Fibroblast of upper back skin (primary cell): ENCODE results near the gene ADIRF.
"Not testable (repeated sequence)": the region's sequence is repeated elsewhere in the genome, so short reads cannot be mapped to it uniquely, and the experiment has no call there.

Experiments
- DNase-seq: peaks from one replicate; pipeline ENCODE4 v3.0.0-alpha.2; 2013

Gene ADIRF

GRCh38 chr10:86968271-86968993, at the start of gene ADIRF:
ADIRF (plus strand) TSS chr10:86968482; CDS start chr10:86968545, 63 bp downstream.
- DNase-seq: no peak

GRCh38 chr10:86922553-86922961, 45.7 kb upstream of the ADIRF start:
- no peak for DNase-seq

- no peak for DNase-seq
Observed at GRCh38 chr10:86929468-86930380, 38.6 kb upstream of the ADIRF start.

DNA sequence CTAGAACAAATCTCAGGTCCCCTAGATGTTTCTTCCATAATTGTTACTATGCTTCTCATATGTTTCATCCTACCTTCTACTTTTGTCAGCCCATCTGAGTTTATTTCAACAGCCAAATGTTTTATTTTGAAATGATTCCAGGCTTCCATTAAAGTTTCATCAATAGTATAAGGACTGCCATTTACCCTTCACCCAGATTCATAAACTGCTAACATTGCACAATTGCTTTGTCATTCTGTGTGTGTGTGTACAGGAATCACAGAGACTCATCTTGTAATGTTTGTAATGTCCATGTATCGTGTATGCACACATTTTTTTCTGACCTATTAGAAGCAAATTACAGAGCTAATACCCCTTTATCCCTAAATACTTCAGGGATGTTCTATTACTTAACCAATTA, 36.4 kb upstream of the ADIRF start:
- DNase-seq: peak; percentile 30

- DNase-seq: no peak
Observed at GRCh38 chr10:86932674-86933073, 35.6 kb upstream of the ADIRF start.

- not testable (repeated sequence) for DNase-seq
Observed at GRCh38 chr10:86934162-86934711, 34.0 kb upstream of the ADIRF start.

DNA sequence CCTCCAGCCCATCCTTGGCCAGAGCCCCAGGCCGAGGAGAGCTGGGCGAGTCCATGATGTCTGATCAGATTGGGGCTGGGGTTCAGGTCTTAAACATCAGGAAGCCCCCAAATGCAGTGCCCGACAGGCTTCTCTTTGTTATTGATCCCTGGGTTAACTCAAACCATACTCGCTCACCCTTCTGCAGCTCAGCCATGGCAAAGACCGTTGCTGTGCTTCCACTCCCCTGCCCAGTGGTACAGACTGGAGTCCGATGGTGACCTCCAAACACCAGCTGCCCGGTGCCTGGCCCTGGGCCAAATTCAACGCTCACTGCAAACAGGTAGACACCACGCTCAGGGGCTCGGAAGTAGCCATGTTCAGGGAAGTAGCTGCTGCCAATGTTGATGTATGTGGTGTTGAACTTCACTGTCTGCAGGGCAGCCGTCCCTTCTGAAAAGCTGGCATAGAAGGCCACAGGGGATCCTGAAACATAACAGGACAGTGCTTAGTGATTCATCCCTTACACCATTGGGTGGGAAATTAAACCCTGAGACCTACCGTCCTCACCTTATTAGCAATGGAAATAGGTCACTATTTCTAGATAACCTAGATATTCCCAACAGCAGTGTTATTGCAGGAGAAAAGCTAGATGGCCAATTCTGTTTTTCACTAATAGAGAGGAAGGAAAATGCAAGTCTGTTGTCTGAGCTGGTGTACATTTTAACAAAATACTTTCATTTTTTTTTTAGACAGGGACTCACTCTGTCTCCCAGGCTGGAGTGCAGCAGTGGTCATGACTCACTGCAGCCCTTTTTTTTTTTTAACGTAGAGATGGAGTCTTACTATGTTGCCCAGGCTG, 31.4 kb upstream of the ADIRF start:
- DNase-seq: peak; percentile 37

DNA sequence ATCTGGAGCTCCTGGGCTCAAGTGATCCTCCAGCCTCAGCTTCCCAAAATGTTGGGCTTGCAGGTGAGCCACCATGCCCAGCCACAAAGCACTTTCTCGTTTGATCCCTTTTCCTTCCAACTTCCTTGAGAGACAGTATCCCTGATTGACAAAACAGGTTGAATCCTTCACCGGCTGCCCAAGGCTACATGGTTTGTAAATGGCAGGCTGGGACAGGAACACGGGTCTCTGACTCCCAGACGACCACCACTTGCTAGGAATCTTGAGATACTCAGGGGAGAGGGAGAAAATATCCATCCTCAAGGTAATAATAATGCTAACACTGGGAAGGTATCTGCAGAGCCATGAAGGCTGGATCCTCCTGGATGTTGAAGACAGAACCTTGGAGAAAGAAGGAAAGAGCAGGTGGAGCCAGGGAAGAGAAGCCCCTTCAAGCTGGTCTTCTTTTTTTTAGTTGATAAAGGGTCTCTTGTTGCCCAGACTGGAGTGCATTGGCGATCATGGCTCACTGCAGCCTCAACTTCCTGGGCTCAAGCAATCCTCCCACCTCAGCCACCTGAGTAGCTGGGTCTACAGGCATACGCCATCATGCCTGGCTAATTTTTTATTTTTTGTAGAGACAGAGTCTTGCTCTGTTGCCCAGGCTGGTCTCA, 30.7 kb upstream of the ADIRF start:
- DNase-seq: no peak

DNA sequence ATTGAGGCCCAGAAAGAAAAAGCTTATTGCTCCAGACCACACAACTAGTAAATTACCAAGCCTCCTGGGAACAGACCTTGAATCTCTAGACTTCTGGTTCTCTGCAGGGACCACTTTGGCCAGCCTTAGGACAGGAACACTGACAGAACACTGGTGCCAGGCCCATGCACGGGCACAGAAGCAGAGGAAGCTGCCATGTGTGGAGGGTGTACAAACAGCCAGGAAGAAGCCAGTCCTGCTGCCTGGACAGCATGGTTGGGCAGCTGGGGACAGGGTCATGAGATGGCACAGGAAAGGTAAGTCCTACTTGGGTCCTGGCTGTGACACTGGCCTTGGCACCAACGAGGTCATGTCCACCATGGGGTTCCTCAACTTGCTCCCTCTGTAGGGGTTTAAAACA, 30.0 kb upstream of the ADIRF start:
- no peak for DNase-seq

DNA sequence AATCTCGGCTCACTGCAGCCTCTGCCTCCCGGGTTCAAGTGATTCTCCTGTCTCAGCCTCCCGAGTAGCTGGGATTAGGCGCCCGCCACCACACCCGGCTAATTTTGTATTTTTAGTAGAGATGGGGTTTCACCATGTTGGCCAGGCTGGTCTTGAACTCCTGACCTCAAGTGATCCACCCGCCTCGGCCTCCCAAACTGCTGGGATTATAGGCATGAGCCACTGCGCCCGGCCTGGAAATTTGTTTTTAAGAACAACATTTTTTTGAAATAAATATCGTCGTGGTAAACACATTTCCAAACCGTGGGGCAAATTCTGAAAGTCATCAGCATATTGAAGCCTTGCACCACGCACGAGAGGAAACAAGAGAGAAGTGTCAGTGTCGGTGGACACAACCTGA, 28.2 kb upstream of the ADIRF start:
- DNase-seq: not testable (repeated sequence)

- no peak for DNase-seq
Observed at GRCh38 chr10:86940677-86941076, 27.6 kb upstream of the ADIRF start.

GRCh38 chr10:86941426-86941825, 26.9 kb upstream of the ADIRF start:
- DNase-seq: no peak

GRCh38 chr10:86941991-86942421, 26.3 kb upstream of the ADIRF start:
- no peak for DNase-seq

- DNase-seq: no peak
Observed at GRCh38 chr10:86942441-86943315, 25.6 kb upstream of the ADIRF start.

GRCh38 chr10:86943316-86944030, 24.8 kb upstream of the ADIRF start:
- DNase-seq: no peak

DNA sequence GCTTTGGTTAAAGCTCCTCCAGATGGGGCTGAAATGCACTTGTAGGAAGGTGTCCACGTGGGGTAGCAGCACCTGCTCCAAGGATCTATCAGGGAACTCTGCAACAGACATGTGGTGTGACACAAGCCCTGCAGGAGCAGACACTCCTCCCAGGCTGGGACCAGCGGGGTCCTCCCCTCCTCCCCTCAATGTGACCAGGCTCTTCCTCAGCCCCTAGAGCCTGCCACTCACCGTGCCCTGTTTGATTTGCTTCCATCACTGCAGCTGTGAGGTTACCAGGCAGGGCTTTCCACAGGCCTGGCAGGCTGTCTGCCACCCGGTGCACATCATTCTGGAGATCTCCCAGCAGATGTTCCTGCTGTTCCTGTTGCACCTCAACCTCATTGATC, 24.3 kb upstream of the ADIRF start:
- DNase-seq: no peak

DNA sequence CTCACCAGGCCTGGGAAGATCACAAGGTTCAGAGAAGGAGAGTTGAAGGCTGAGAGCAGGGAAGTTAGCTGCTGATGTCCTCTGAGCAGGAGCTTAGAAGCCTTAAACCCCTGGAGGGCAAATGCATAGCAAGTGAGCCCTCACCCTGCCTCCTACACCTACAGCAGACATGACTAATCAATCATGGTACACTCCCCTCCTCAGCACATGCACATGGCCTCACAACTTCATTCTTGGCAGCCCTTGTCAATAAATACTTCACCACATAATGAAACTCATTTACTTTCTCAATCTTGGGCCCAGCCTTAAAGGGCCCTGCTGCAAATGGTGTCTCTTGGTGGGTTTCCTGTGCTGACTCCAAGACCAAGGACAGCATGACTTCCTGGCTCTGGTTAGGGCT, 23.8 kb upstream of the ADIRF start:
- no peak for DNase-seq

DNA sequence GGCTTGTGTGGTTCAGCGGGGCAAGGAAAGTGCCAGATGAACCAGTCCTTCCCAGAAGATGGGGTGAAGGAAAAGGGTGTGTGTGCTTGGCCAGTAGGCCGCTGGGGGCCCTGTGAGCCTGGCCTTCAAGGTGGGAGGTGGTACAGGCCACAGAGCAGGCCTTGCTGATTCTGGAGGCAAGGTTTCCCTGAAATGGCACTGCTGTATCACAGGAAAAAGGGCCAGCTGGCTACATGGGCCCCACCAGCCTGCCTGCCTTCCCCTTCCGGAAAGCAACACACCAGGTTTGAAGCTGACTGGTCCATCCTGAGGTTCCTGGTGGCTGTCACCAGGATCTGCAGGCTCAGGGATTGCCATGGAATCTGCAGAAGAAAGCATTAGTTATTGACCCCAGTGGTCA, 23.4 kb upstream of the ADIRF start:
- no peak for DNase-seq

GRCh38 chr10:86945361-86946212, 22.7 kb upstream of the ADIRF start:
- DNase-seq: peak; percentile 38
